PC-3 (cell line): ENCODE measurements around the gene SIM2. TPM values are rescaled to one million over a fixed set of nuclear protein-coding genes. Genes with fewer than 3 reads are reported as not detected.

Experiments used
- ATAC-seq: fragments of 200-7000 bp; cut with Tn5 transposase; 2 replicates; pipeline ENCODE4 v1.9.1; 2020; ENCODE audit warnings: mild to moderate bottlenecking, moderate library complexity
- BruUV-seq: library from RNA; stranded (reverse); fragments of 400-500 nt; replicated peaks from 2 replicates; lab custom pipeline; 2021; lab: Mats Ljungman, UMichigan
- CTCF ChIA-PET: fragments of 300-600 bp; sonication (Branson Sonifier 250); formaldehyde crosslinking; loops from one replicate; lab custom pipeline; 2022; ENCODE audit warnings: antibody characterized with exemption; lab: Charles Lee
- POLR2A ChIA-PET: fragments of 300-600 bp; sonication (Branson Sonifier 250); formaldehyde crosslinking; loops from one replicate; lab custom pipeline; 2022; ENCODE audit warnings: antibody characterized with exemption; ENCODE audit not compliant: unreplicated experiment; lab: Charles Lee
- DNase-seq: peaks from one replicate; pipeline ENCODE4 v3.0.0-alpha.2; 2015
- H2AFZ ChIP-seq: fragments of 300-600 bp; sonication (generic); 2 replicates; pipeline ENCODE4 v1.6.0; 2016; ENCODE audit warnings: antibody characterized with exemption, low read length
- H3F3A ChIP-seq: fragments of 300-600 bp; sonication (generic); one replicate; pipeline ENCODE4 v1.6.0; 2017; ENCODE audit warnings: antibody characterized with exemption, low read length, control low read depth, mild to moderate bottlenecking; ENCODE audit not compliant: unreplicated experiment
- H3K27ac ChIP-seq: fragments of 300-600 bp; sonication (generic); 2 replicates; pipeline ENCODE4 v1.5.1; 2016; ENCODE audit warnings: mild to moderate bottlenecking, low read length
- H3K27me3 ChIP-seq: fragments of 300-600 bp; sonication (generic); 2 replicates; pipeline ENCODE4 v1.6.1; 2016; ENCODE audit warnings: low read length, mixed read lengths
- H3K36me3 ChIP-seq: fragments of 300-600 bp; sonication (generic); 2 replicates; pipeline ENCODE4 v1.6.1; 2016; ENCODE audit warnings: low read depth, mixed run types, low read length, mixed read lengths
- H3K4me1 ChIP-seq: fragments of 300-600 bp; sonication (generic); 2 replicates; pipeline ENCODE4 v1.5.1; 2016; ENCODE audit warnings: low read length; ENCODE audit not compliant: insufficient read depth
- H3K4me2 ChIP-seq: fragments of 300-600 bp; sonication (generic); 2 replicates; pipeline ENCODE4 v1.6.0; 2016; ENCODE audit warnings: low read length
- H3K4me3 ChIP-seq: fragments of 300-600 bp; sonication (generic); 2 replicates; pipeline ENCODE4 v1.5.1; 2016; ENCODE audit warnings: mild to moderate bottlenecking, low read length, mixed read lengths
- H3K79me2 ChIP-seq: fragments of 300-600 bp; sonication (generic); 2 replicates; pipeline ENCODE4 v1.6.1; 2017; ENCODE audit warnings: low read length, mixed read lengths
- H3K9ac ChIP-seq: fragments of 300-600 bp; sonication (generic); 2 replicates; pipeline ENCODE4 v1.6.0; 2016; ENCODE audit warnings: mild to moderate bottlenecking, low read length
- H3K9me2 ChIP-seq: fragments of 300-600 bp; sonication (generic); replicated peaks from 2 replicates; pipeline ENCODE4 v1.6.1; 2016; ENCODE audit warnings: mixed run types, low read length, mixed read lengths
- H3K9me3 ChIP-seq: fragments of 300-600 bp; sonication (generic); 2 replicates; pipeline ENCODE4 v1.6.1; 2016; ENCODE audit warnings: low read length, mixed read lengths
- H4K20me1 ChIP-seq: fragments of 300-600 bp; sonication (generic); 2 replicates; pipeline ENCODE4 v1.6.1; 2016; ENCODE audit warnings: low read length, mixed read lengths
- EZH2 ChIP-seq: fragments of 300-600 bp; sonication (generic); IDR thresholded peaks from one replicate; pipeline ENCODE4 v1.6.1; 2017; ENCODE audit warnings: antibody characterized with exemption, mild to moderate bottlenecking, low read length; ENCODE audit not compliant: unreplicated experiment
- EZH2phosphoT487 ChIP-seq: fragments of 300-600 bp; sonication (generic); IDR thresholded peaks from 2 replicates; pipeline ENCODE4 v1.6.1; 2018; ENCODE audit warnings: mild to moderate bottlenecking, antibody characterized with exemption, low read length, borderline replicate concordance
- intact Hi-C: fragments of 100-400 bp; cut with micrococcal nuclease; formaldehyde crosslinking; loops from 2 replicates; pipeline ENCODE4 v1.9.0; 2023
- total RNA-seq: library from RNA; depleted of rRNA; stranded (reverse); fragments of >200 nt; gene quantifications from 2 replicates; pipeline ENCODE4 v1.2.3, GENCODE V29; 2014
- TF ChIP-seq, protein P1 (sequence below): fragments of 300-600 bp; sonication (generic); conservative IDR thresholded peaks from 2 replicates; pipeline ENCODE4 v1.5.1; 2017; ENCODE audit warnings: antibody characterized with exemption, low read depth, mild to moderate bottlenecking, low read length

Gene SIM2
- total RNA-seq, 1 experiment from 2014 or later, result 71.2 TPM

DNA sequence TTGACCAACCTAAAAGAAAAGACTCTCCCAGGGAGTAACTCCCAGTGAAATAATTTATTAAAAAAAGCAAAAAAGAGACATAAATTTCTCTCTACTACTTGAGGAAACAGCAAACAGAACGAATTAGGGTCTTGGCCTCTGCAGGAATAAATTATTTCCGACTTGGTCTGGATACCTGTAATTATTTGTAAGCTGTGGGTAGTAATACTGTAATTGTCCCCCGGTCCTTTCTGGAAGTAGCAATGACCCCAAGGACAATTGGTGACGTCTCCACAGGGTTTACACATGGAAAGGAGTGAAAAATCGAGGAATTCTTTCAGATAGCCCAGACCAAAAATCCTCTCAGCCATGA is 3.7 kb upstream of the SIM2 start:
- POLR2A ChIA-PET, result interaction anchor here (0.7 kb wide), 1 partner anchor 36 kb away, joined by 3 read pairs; no protein-coding TSS in a partner anchor
- H3K27ac ChIP-seq, result no peak overlapping the region
- CTCF ChIA-PET, result no interaction called here
- H4K20me1 ChIP-seq, result peaks cover 1% of the 10 kb centered on the region
- no peaks in the 10 kb centered on the region for H3K27me3 ChIP-seq
- TF ChIP-seq EZH2, result no peak
- TF ChIP-seq, protein P1, sequence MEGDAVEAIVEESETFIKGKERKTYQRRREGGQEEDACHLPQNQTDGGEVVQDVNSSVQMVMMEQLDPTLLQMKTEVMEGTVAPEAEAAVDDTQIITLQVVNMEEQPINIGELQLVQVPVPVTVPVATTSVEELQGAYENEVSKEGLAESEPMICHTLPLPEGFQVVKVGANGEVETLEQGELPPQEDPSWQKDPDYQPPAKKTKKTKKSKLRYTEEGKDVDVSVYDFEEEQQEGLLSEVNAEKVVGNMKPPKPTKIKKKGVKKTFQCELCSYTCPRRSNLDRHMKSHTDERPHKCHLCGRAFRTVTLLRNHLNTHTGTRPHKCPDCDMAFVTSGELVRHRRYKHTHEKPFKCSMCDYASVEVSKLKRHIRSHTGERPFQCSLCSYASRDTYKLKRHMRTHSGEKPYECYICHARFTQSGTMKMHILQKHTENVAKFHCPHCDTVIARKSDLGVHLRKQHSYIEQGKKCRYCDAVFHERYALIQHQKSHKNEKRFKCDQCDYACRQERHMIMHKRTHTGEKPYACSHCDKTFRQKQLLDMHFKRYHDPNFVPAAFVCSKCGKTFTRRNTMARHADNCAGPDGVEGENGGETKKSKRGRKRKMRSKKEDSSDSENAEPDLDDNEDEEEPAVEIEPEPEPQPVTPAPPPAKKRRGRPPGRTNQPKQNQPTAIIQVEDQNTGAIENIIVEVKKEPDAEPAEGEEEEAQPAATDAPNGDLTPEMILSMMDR, result no peak
- TF ChIP-seq EZH2phosphoT487, result no peak
- H2AFZ ChIP-seq, result no peak overlapping the region
- no peaks in the 10 kb centered on the region for H3F3A ChIP-seq
- H3K9ac ChIP-seq, result no peak overlapping the region
- ATAC-seq, result no peak
- intact Hi-C loops, result no loop called here
- no peak overlapping the region for H3K4me3 ChIP-seq
- H3K9me2 ChIP-seq, result no peaks in the 10 kb centered on the region
- H3K4me1 ChIP-seq, result peaks cover 21% of the 10 kb centered on the region; the same call in 1 of the 2 replicates
- peaks cover 3% of the 10 kb centered on the region; the same call in 1 of the 2 replicates for H3K36me3 ChIP-seq
- no TSS peak for BruUV-seq
- no peak for DNase-seq
- no peaks in the 10 kb centered on the region for H3K9me3 ChIP-seq
- H3K4me2 ChIP-seq, result no peak overlapping the region
- H3K79me2 ChIP-seq, result peaks cover 40% of the 10 kb centered on the region

DNA sequence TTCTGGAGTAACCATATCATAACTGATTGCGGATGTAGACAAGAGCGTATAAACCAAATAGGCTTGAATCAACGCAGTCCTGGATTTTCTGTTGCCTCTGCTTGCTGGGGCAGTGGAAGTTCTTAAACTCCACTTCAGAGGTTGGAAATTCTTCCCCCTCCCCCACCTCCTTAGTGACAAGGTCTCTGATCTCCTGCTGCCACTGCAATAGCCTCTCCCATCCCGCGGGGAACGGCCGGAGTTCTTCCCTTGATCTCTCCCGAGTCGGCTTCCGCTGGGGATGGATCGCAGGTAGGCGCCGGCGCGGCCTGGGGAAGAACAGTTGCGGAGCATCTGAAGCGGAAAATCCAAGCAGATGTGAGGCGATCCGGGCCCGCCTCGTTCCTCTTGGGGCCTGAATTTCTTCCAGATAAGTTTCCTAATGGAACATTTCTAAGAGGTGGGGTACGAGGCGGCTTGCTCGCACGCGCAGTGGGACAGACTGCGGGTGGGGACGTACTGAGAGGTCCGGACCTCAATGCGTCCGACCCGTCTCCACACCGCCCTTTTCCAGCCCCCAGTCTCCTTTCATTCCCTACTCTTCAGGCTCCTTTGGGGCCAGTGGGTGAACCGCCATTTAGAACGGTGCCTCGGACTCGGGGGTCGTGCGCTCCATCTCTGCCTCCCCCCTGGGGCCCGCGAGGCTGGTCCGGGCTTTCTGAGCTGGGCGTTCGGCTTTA is 3.1 kb upstream of the SIM2 start:
- ChIA-PET POLR2A (no interaction called here), CTCF (no interaction called here)
- Histone ChIP-seq H3F3A (no peaks in the 10 kb centered on the region), H3K4me2 (no peak overlapping the region), H3K9me3 (no peaks in the 10 kb centered on the region), H3K4me3 (no peak overlapping the region), H3K9me2 (no peaks in the 10 kb centered on the region), H3K36me3 (peaks cover 6% of the 10 kb centered on the region), H3K27ac (no peak overlapping the region), H3K9ac (no peak overlapping the region), H3K27me3 (no peaks in the 10 kb centered on the region), H3K4me1 (peaks cover 15% of the 10 kb centered on the region; the same call in 1 of the 2 replicates), H3K79me2 (peaks cover 46% of the 10 kb centered on the region), H2AFZ (no peak overlapping the region), H4K20me1 (peaks cover 7% of the 10 kb centered on the region)
- TF ChIP-seq EZH2phosphoT487, result no peak
- no peak for ATAC-seq
- intact Hi-C loops, result no loop called here
- no TSS peak for BruUV-seq
- DNase-seq, result no peak

DNA sequence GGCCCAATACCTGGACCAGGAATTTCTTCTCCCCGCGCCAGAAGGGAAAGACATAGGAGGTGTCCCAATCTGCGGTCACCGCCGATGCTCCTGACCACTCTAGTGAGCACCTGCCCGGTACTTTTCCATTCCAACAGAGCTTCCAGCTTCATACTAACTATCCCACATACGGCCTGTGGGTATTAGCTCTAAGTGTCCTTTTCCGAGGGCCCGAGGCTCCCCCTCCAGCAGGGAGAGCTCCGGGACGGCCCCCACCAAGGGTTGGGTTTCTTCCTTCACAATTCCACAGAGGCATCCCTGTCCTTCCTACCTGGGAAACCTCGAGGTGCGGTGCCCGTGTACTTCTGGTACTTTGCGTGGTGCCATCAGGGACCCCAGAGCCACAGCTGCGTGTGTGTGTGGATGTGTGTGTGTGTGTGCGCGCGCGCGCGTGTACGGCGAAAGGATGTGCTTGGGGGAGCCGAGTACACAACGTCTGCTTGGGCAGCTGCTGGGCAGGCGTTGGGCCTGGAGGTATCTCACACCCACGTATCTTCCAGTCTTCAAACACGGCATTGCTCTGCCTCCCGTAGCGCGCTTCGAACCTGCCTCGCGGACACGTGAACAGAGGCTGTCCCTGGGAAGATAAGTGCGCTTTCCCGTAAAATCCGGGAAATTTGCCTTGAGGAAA is 2.4 kb upstream of the SIM2 start:
- DNase-seq, result no peak
- H3K27ac ChIP-seq, result no peak overlapping the region
- TSS peak; percentile 5 for BruUV-seq

More for the DNA sequence above, 2.4 kb upstream of the SIM2 start:
- Histone ChIP-seq H4K20me1 (peaks cover 14% of the 10 kb centered on the region), H2AFZ (no peak overlapping the region), H3K27me3 (no peaks in the 10 kb centered on the region), H3K9me3 (no peaks in the 10 kb centered on the region), H3K4me1 (peaks cover 8% of the 10 kb centered on the region; the same call in 1 of the 2 replicates), H3K9me2 (no peaks in the 10 kb centered on the region), H3K36me3 (peaks cover 13% of the 10 kb centered on the region), H3K79me2 (peaks cover 53% of the 10 kb centered on the region), H3F3A (no peaks in the 10 kb centered on the region), H3K4me2 (no peak overlapping the region), H3K9ac (no peak overlapping the region), H3K4me3 (no peak overlapping the region)
- CTCF ChIA-PET, result no interaction called here
- POLR2A ChIA-PET, result no interaction called here
- ATAC-seq, result no peak
- TF ChIP-seq, protein P1, result no peak
- no peak for TF ChIP-seq EZH2
- no peak for TF ChIP-seq EZH2phosphoT487
- intact Hi-C loops, result no loop called here
